Measurements from ENCODE around the gene CST6.

CST6 gene

GRCh38 chr11:66011785-66012303 lies at the start of gene CST6:
Gene CST6 (plus strand): TSS chr11:66012008. CDS start chr11:66012045, 37 bp downstream.
- DNase-seq, result no peak
- in situ Hi-C loops (cut with HindIII; ENCODE audit: low pct_ligation_motif_present, low pct_unique_long_range_greater_than_20kb, low sequenced_read_pairs), result no loop called here

DNA sequence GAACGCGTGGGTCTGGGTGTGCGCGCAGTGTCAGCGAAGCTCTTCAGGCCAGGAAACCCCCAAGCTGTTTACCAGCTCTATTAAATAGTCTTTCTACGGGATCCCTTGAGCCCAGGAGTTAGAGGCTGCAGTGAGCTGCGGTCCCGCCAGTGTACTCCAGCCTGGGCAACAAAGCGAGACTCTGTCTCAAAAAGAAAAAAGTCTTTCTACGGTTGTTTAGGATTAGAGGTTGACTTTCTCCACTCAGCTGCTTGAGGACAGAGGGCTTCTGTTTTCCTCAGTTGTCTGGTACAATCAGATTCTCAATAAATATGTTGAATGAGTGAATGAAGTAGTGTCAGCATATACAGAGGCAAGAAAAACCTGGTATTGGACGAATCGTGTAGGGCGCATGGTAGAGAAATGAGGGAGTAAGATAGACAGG lies 49.7 kb upstream of the CST6 start:
- in situ Hi-C loops (cut with HindIII; ENCODE audit: low pct_ligation_motif_present, low pct_unique_long_range_greater_than_20kb, low sequenced_read_pairs), result no loop called here
- no peak for DNase-seq

DNA sequence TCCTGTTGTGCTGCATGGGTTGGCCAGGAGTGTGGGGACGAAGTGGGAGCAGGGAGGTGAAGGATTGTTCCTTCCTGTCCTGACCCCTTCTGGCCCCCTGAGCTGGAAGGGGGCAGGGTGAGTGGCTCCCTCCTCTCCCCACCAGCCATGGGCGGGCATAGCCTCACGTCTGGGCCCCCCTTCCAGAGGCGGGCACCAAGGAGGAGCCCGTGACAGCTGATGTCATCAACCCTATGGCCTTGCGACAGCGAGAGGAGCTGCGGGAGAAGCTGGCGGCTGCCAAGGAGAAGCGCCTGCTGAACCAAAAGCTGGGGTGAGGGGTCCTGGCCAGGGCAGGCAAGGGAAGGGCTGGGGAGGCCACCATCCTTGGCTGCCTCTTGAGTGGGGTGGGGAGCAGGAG lies 46.9 kb upstream of the CST6 start:
- in situ Hi-C loops (cut with HindIII; ENCODE audit: low pct_ligation_motif_present, low pct_unique_long_range_greater_than_20kb, low sequenced_read_pairs), result no loop called here
- no peak for DNase-seq

GRCh38 chr11:65965986-65966762 lies 45.6 kb upstream of the CST6 start:
- in situ Hi-C loops (cut with HindIII; ENCODE audit: low pct_ligation_motif_present, low pct_unique_long_range_greater_than_20kb, low sequenced_read_pairs), result no loop called here

DNA sequence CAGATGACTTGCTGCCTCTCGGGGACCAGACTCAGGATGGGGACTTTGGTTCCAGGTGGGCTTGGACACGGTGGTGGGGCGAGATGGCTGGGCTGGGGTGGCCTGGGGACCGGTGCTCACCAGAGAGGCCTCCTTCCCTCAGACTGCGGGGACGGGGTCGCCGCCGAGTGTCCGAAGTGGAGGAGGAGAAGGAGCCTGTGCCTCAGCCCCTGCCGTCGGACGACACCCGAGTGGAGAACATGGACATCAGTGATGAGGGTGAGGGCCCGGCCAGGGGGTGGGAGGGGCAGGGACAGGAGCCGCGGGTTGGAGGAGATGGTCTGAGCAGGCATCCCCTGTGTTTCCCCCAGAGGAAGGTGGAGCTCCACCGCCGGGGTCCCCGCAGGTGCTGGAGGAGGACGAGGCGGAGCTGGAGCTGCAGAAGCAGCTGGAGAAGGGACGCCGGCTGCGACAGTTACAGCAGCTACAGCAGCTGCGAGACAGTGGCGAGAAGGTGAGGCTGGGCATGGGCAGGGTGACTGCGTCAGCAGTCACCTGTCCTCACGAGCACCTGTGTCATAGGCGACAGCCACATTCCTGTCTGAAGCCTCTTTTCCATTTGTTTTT lies 44.4 kb upstream of the CST6 start:
- in situ Hi-C loops (cut with HindIII; ENCODE audit: low pct_ligation_motif_present, low pct_unique_long_range_greater_than_20kb, low sequenced_read_pairs), result no loop called here

More at GRCh38 chr11:65965986-65966762, 45.6 kb upstream of the CST6 start:
- no peak for DNase-seq

GRCh38 chr11:65968600-65969482 lies 43.0 kb upstream of the CST6 start:
- in situ Hi-C loops (cut with HindIII; ENCODE audit: low pct_ligation_motif_present, low pct_unique_long_range_greater_than_20kb, low sequenced_read_pairs), result no loop called here
- DNase-seq, result no peak

More for the DNA sequence above, 44.4 kb upstream of the CST6 start:
- DNase-seq, result no peak

GRCh38 chr11:65972116-65972515 lies 39.7 kb upstream of the CST6 start:
- no peak for DNase-seq
- in situ Hi-C loops (cut with HindIII; ENCODE audit: low pct_ligation_motif_present, low pct_unique_long_range_greater_than_20kb, low sequenced_read_pairs), result no loop called here

DNA sequence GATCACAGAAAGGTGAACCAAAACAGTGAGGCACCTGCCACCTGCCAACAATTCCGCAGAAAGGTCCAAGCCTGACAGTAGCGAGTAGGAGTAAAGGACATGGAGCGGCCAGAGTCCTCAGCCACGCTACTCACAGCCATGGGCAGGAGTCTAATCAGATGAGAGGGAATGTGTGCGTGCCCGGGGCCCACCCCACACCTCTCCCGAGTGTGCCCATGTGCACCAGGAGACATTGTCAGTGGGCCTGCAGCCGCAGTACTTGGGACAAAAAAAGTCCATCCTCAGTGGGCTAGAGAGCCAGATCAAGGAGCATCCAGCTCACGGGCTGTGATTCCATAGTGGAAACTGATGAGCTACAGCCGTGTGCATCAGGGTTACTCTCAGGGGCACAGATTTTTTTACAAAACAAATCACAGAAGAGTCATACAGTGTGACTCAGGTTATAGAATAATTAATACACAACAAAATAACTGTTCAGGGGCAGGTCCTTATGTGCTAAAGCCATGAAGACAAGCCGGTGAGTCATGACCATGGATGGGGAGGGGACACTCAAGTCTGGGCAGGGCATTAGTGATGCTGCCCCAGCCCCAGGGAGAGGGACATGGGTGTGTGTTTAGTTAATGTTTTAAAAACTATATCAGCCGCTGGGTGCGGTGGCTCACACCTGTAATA lies 38.2 kb upstream of the CST6 start:
- no peak for DNase-seq
- in situ Hi-C loops (cut with HindIII; ENCODE audit: low pct_ligation_motif_present, low pct_unique_long_range_greater_than_20kb, low sequenced_read_pairs), result no loop called here

GRCh38 chr11:65975771-65976170 lies 36.0 kb upstream of the CST6 start:
- in situ Hi-C loops (cut with HindIII; ENCODE audit: low pct_ligation_motif_present, low pct_unique_long_range_greater_than_20kb, low sequenced_read_pairs), result no loop called here
- no peak for DNase-seq

DNA sequence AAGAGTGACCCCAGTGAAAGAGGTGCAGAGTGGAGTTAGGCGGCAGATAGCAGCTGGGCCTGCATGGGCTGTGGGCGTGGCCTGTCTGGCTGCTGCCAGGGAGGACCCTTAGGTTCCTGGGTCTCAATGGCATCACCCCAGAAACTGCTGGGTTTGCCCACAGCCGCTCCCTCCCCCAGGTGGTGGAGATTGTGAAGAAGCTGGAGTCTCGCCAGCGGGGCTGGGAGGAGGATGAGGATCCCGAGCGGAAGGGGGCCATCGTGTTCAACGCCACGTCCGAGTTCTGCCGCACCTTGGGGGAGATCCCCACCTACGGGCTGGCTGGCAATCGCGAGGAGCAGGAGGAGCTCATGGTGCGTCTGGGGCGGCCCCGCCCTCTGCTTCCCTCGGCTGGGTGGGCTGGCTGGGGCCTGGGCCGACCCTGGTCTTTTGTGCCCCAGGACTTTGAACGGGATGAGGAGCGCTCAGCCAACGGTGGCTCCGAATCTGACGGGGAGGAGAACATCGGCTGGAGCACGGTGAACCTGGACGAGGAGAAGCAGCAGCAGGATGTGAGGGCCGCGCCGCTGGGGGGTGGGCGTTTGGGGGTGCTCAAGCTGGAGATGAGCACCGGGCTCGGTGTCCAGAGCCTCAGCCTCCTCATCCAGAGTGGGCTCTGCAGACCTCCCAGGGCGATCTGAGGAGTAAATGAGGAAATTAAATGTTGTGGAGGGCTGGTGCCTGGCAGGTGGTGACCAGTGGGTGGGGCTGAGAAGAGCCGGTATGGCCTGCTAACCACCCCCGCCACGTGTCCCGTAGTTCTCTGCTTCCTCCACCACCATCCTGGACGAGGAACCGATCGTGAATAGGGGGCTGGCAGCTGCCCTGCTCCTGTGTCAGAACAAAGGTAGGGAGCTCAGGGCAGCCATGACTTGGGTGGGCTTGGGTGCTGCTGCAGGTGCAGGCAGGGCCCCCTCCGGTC lies 35.3 kb upstream of the CST6 start:
- in situ Hi-C loops (cut with HindIII; ENCODE audit: low pct_ligation_motif_present, low pct_unique_long_range_greater_than_20kb, low sequenced_read_pairs), result no loop called here
- DNase-seq, result no peak

- in situ Hi-C loops (cut with HindIII; ENCODE audit: low pct_ligation_motif_present, low pct_unique_long_range_greater_than_20kb, low sequenced_read_pairs), result no loop called here
- DNase-seq, result no peak
Measured at GRCh38 chr11:65977621-65978390, 34.0 kb upstream of the CST6 start.

- in situ Hi-C loops (cut with HindIII; ENCODE audit: low pct_ligation_motif_present, low pct_unique_long_range_greater_than_20kb, low sequenced_read_pairs), result no loop called here
- DNase-seq, result no peak
Measured at GRCh38 chr11:65978391-65979238, 33.2 kb upstream of the CST6 start.

GRCh38 chr11:65979261-65979759 lies 32.5 kb upstream of the CST6 start:
- in situ Hi-C loops (cut with HindIII; ENCODE audit: low pct_ligation_motif_present, low pct_unique_long_range_greater_than_20kb, low sequenced_read_pairs), result no loop called here
- no peak for DNase-seq

DNA sequence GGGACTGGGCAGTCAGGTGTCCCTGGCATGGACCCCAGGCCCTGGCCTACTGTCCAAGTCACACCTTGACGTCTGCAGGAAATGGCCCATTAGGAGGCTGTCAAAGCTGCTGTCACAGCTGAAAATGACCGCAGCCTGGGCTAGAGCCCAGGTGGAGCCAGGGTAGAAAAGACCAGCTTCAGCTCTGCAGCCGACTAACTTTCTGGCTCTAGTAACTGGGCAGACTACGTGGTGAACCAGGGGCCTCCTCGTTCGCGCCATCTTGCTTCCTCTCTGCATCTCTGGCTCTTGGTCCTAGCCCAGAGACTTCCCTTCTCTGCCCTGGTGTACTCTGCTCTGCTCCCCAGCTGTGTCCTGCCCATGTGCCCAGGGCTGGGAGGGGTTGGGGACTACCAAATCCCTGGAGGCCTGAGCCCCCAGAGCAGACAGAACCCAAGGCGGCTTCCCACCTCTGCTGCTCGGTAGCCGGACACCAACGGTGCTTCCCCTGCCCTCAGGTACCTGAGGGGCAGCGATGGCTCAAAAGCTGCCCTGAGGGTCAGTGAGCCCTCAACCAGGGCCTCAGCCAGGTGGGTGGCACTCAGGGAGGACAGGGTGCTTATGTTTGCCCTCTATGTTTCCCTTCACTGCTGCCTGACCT lies 30.6 kb upstream of the CST6 start:
- in situ Hi-C loops (cut with HindIII; ENCODE audit: low pct_ligation_motif_present, low pct_unique_long_range_greater_than_20kb, low sequenced_read_pairs), result no loop called here
- DNase-seq, result no peak

Measured in ACHN (cell line).